PC-3 (cell line): ENCODE results near the gene SYAP1.

Source experiments
- EZH2 ChIP-seq: fragments of 300-600 bp; sonication (generic); IDR thresholded peaks from one replicate; pipeline ENCODE4 v1.6.1; 2017; ENCODE audit warnings: antibody characterized with exemption, mild to moderate bottlenecking, low read length; ENCODE audit not compliant: unreplicated experiment
- TF ChIP-seq, protein P1 (sequence below): fragments of 300-600 bp; sonication (generic); conservative IDR thresholded peaks from 2 replicates; pipeline ENCODE4 v1.5.1; 2017; ENCODE audit warnings: antibody characterized with exemption, low read depth, mild to moderate bottlenecking, low read length

DNA sequence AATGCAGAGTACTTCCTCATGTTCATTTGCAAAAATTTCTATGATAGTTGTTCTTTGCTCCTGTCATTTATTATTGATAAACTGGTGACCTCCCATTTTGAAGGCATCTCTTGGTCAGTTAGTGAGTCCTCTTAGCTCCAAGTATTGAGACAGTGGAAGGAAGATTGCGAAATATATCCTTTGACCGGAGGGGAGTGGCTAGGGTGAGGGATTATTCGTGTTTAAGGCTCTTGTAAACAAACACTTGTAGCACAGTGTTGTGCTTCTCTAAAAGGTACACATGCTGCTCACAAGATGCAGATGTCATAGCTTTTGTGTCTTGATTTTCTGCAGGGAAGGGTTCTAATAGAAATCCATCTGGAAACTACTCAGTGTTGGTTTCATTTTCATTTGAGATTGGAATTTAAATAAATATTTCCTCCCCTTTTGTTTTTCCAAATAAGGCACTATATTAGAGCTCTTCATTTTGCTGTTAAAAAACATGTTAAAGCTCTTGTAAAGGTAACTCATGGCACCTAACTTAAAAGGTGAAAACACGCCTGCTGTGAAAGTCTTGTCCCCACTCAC lies 88.6 kb downstream of the SYAP1 start:
- TF ChIP-seq, protein P1, sequence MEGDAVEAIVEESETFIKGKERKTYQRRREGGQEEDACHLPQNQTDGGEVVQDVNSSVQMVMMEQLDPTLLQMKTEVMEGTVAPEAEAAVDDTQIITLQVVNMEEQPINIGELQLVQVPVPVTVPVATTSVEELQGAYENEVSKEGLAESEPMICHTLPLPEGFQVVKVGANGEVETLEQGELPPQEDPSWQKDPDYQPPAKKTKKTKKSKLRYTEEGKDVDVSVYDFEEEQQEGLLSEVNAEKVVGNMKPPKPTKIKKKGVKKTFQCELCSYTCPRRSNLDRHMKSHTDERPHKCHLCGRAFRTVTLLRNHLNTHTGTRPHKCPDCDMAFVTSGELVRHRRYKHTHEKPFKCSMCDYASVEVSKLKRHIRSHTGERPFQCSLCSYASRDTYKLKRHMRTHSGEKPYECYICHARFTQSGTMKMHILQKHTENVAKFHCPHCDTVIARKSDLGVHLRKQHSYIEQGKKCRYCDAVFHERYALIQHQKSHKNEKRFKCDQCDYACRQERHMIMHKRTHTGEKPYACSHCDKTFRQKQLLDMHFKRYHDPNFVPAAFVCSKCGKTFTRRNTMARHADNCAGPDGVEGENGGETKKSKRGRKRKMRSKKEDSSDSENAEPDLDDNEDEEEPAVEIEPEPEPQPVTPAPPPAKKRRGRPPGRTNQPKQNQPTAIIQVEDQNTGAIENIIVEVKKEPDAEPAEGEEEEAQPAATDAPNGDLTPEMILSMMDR: no peak
- no peak for TF ChIP-seq EZH2
